A673 (cell line): ENCODE measurements around the gene NRM.

Source experiments
- CTCF ChIP-seq: fragments of 300-800, 200-600 bp; sonication (generic); conservative IDR thresholded peaks from 2 replicates; pipeline ENCODE4 v1.5.1; 2017; ENCODE audit warnings: low read depth, mild to moderate bottlenecking, antibody characterized with exemption, low read length, moderate library complexity, mixed read lengths
- EZH2 ChIP-seq: fragments of 200-600 bp; sonication (generic); IDR thresholded peaks from 2 replicates; pipeline ENCODE4 v1.6.1; 2017; ENCODE audit warnings: borderline replicate concordance, low read depth, mild to moderate bottlenecking, mixed read lengths, antibody characterized with exemption, low read length; ENCODE audit not compliant: poor library complexity, severe bottlenecking

GRCh38 chr6:30643656-30644055, 47.1 kb downstream of the NRM start:
- TF ChIP-seq EZH2: no peak
- TF ChIP-seq CTCF: no peak
